Measurements from ENCODE around the gene SF3B2.

SF3B2 gene

GRCh38 chr11:66012946-66013761, 39.0 kb upstream of the SF3B2 start:
- H3K36me3 ChIP-seq (ENCODE audit: insufficient read depth, insufficient read length, low read length) = no peaks in the 10 kb centered on the region
- H3K9ac ChIP-seq (ENCODE audit: insufficient read length, low read depth) = no peak overlapping the region
- H3K4me3 ChIP-seq (ENCODE audit: insufficient read length, low read depth) = no peak overlapping the region
- H3K4me1 ChIP-seq (ENCODE audit: insufficient read depth, insufficient read length) = peaks cover 7% of the 10 kb centered on the region
- no peaks in the 10 kb centered on the region for H3K27me3 ChIP-seq (ENCODE audit: insufficient read depth, insufficient read length)
- DNase-seq (ENCODE audit: low read depth, low spot score) = no peak
- no peak for TF ChIP-seq YY1 (IDR thresholded peaks at IDR 0.05; ENCODE audit: insufficient read depth, insufficient read length)
- TF ChIP-seq SUZ12 (IDR thresholded peaks at IDR 0.05; ENCODE audit: extremely low read depth, insufficient read depth, insufficient read length) = no peak
- TF ChIP-seq ZNF274 (IDR thresholded peaks at IDR 0.05; ENCODE audit: low read depth, low read length) = no peak
- H3K9me3 ChIP-seq (ENCODE audit: insufficient read depth, low read length) = no peaks in the 10 kb centered on the region

GRCh38 chr11:66013762-66014100, 38.4 kb upstream of the SF3B2 start:
- Histone ChIP-seq H3K4me1 (ENCODE audit: insufficient read depth, insufficient read length) (peaks cover 7% of the 10 kb centered on the region), H3K4me3 (ENCODE audit: insufficient read length, low read depth) (no peak overlapping the region), H3K36me3 (ENCODE audit: insufficient read depth, insufficient read length, low read length) (no peaks in the 10 kb centered on the region), H3K9ac (ENCODE audit: insufficient read length, low read depth) (no peak overlapping the region), H3K27me3 (ENCODE audit: insufficient read depth, insufficient read length) (no peaks in the 10 kb centered on the region), H3K9me3 (ENCODE audit: insufficient read depth, low read length) (no peaks in the 10 kb centered on the region)
- DNase-seq (ENCODE audit: low read depth, low spot score) = no peak
- TF ChIP-seq SUZ12 (IDR thresholded peaks at IDR 0.05; ENCODE audit: extremely low read depth, insufficient read depth, insufficient read length) (no peak), YY1 (IDR thresholded peaks at IDR 0.05; ENCODE audit: insufficient read depth, insufficient read length) (no peak), ZNF274 (IDR thresholded peaks at IDR 0.05; ENCODE audit: low read depth, low read length) (no peak)

DNA sequence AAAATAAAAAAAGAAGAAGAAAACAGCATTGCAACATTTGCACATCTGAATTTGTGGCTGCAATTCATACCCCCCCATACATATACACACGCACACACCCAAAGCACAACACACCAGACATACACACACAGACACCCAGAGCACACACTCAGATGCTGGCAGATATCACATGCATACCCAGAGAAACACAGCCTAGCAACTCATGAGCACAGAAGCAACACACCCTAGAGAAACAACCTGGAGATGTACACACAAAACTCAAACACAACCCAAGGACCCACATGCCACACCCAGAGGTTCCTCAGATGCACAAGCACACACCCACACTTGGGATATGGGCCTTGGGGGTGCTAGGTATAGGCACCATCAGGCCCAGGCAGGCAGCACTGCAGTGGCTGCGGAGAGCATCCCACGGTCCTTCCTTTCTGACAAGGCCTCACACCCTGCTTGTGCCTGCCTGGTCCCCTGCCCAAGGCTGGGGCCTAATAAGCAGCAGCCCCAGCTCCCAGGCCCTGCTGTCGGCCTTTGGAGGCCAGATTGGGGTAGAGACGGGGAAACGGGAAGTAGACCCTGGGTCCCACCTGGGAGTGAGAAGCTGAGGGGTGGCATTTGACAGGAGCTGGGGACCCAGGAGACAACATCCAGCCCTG, 37.2 kb upstream of the SF3B2 start:
- no peaks in the 10 kb centered on the region for H3K36me3 ChIP-seq (ENCODE audit: insufficient read depth, insufficient read length, low read length)
- no peaks in the 10 kb centered on the region for H3K27me3 ChIP-seq (ENCODE audit: insufficient read depth, insufficient read length)
- no peak overlapping the region for H3K9ac ChIP-seq (ENCODE audit: insufficient read length, low read depth)
- peaks cover 7% of the 10 kb centered on the region for H3K4me1 ChIP-seq (ENCODE audit: insufficient read depth, insufficient read length)
- no peak overlapping the region for H3K4me3 ChIP-seq (ENCODE audit: insufficient read length, low read depth)
- H3K9me3 ChIP-seq (ENCODE audit: insufficient read depth, low read length) = no peaks in the 10 kb centered on the region
- DNase-seq (ENCODE audit: low read depth, low spot score) = no peak
- no peak for TF ChIP-seq SUZ12 (IDR thresholded peaks at IDR 0.05; ENCODE audit: extremely low read depth, insufficient read depth, insufficient read length)
- no peak for TF ChIP-seq ZNF274 (IDR thresholded peaks at IDR 0.05; ENCODE audit: low read depth, low read length)
- no peak for TF ChIP-seq YY1 (IDR thresholded peaks at IDR 0.05; ENCODE audit: insufficient read depth, insufficient read length)

GRCh38 chr11:66015454-66015881, 36.7 kb upstream of the SF3B2 start:
- DNase-seq (ENCODE audit: low read depth, low spot score) = no peak
- H3K9ac ChIP-seq (ENCODE audit: insufficient read length, low read depth) = no peak overlapping the region
- no peaks in the 10 kb centered on the region for H3K9me3 ChIP-seq (ENCODE audit: insufficient read depth, low read length)
- no peaks in the 10 kb centered on the region for H3K27me3 ChIP-seq (ENCODE audit: insufficient read depth, insufficient read length)
- peaks cover 7% of the 10 kb centered on the region for H3K4me1 ChIP-seq (ENCODE audit: insufficient read depth, insufficient read length)
- no peak overlapping the region for H3K4me3 ChIP-seq (ENCODE audit: insufficient read length, low read depth)
- no peak for TF ChIP-seq ZNF274 (IDR thresholded peaks at IDR 0.05; ENCODE audit: low read depth, low read length)
- no peak for TF ChIP-seq SUZ12 (IDR thresholded peaks at IDR 0.05; ENCODE audit: extremely low read depth, insufficient read depth, insufficient read length)
- TF ChIP-seq YY1 (IDR thresholded peaks at IDR 0.05; ENCODE audit: insufficient read depth, insufficient read length) = no peak
- no peaks in the 10 kb centered on the region for H3K36me3 ChIP-seq (ENCODE audit: insufficient read depth, insufficient read length, low read length)

GRCh38 chr11:66015936-66016792, 36.0 kb upstream of the SF3B2 start:
- Histone ChIP-seq H3K4me3 (ENCODE audit: insufficient read length, low read depth) (no peak overlapping the region), H3K9me3 (ENCODE audit: insufficient read depth, low read length) (no peaks in the 10 kb centered on the region), H3K27me3 (ENCODE audit: insufficient read depth, insufficient read length) (no peaks in the 10 kb centered on the region), H3K9ac (ENCODE audit: insufficient read length, low read depth) (no peak overlapping the region), H3K4me1 (ENCODE audit: insufficient read depth, insufficient read length) (peaks cover 7% of the 10 kb centered on the region), H3K36me3 (ENCODE audit: insufficient read depth, insufficient read length, low read length) (no peaks in the 10 kb centered on the region)
- no peak for TF ChIP-seq ZNF274 (IDR thresholded peaks at IDR 0.05; ENCODE audit: low read depth, low read length)
- no peak for DNase-seq (ENCODE audit: low read depth, low spot score)

- no peak for DNase-seq (ENCODE audit: low read depth, low spot score)
- Histone ChIP-seq H3K36me3 (ENCODE audit: insufficient read depth, insufficient read length, low read length) (no peaks in the 10 kb centered on the region), H3K4me3 (ENCODE audit: insufficient read length, low read depth) (no peak overlapping the region), H3K4me1 (ENCODE audit: insufficient read depth, insufficient read length) (peaks cover 7% of the 10 kb centered on the region), H3K27me3 (ENCODE audit: insufficient read depth, insufficient read length) (peaks cover 4% of the 10 kb centered on the region), H3K9ac (ENCODE audit: insufficient read length, low read depth) (no peak overlapping the region), H3K9me3 (ENCODE audit: insufficient read depth, low read length) (no peaks in the 10 kb centered on the region)
- TF ChIP-seq ZNF274 (IDR thresholded peaks at IDR 0.05; ENCODE audit: low read depth, low read length) = no peak
- no peak for TF ChIP-seq SUZ12 (IDR thresholded peaks at IDR 0.05; ENCODE audit: extremely low read depth, insufficient read depth, insufficient read length)
- no peak for TF ChIP-seq YY1 (IDR thresholded peaks at IDR 0.05; ENCODE audit: insufficient read depth, insufficient read length)
Observed at GRCh38 chr11:66016793-66017177, 35.4 kb upstream of the SF3B2 start.

GRCh38 chr11:66017321-66017720, 34.8 kb upstream of the SF3B2 start:
- H3K9ac ChIP-seq (ENCODE audit: insufficient read length, low read depth) = no peak overlapping the region
- H3K27me3 ChIP-seq (ENCODE audit: insufficient read depth, insufficient read length) = peaks cover 8% of the 10 kb centered on the region
- no peak for DNase-seq (ENCODE audit: low read depth, low spot score)
- TF ChIP-seq YY1 (IDR thresholded peaks at IDR 0.05; ENCODE audit: insufficient read depth, insufficient read length) (no peak), SUZ12 (IDR thresholded peaks at IDR 0.05; ENCODE audit: extremely low read depth, insufficient read depth, insufficient read length) (no peak), ZNF274 (IDR thresholded peaks at IDR 0.05; ENCODE audit: low read depth, low read length) (no peak)
- H3K36me3 ChIP-seq (ENCODE audit: insufficient read depth, insufficient read length, low read length) = no peaks in the 10 kb centered on the region
- H3K4me1 ChIP-seq (ENCODE audit: insufficient read depth, insufficient read length) = peaks cover 7% of the 10 kb centered on the region
- H3K9me3 ChIP-seq (ENCODE audit: insufficient read depth, low read length) = no peaks in the 10 kb centered on the region
- no peak overlapping the region for H3K4me3 ChIP-seq (ENCODE audit: insufficient read length, low read depth)

Measured in NT2/D1 (cell line).